Neural progenitor cell (in vitro differentiated cells): ENCODE measurements around the gene AUTS2.

Experiments
- CTCF ChIP-seq: fragments of 200-600 bp; sonication (generic); IDR thresholded peaks from 2 replicates; pipeline ENCODE4 v1.5.1; 2017; ENCODE audit warnings: antibody characterized with exemption, mild to moderate bottlenecking
- EZH2 ChIP-seq: fragments of 200-600 bp; sonication (generic); IDR thresholded peaks from 2 replicates; pipeline ENCODE4 v1.6.1; 2017; ENCODE audit warnings: antibody characterized with exemption, mild to moderate bottlenecking, moderate library complexity

DNA sequence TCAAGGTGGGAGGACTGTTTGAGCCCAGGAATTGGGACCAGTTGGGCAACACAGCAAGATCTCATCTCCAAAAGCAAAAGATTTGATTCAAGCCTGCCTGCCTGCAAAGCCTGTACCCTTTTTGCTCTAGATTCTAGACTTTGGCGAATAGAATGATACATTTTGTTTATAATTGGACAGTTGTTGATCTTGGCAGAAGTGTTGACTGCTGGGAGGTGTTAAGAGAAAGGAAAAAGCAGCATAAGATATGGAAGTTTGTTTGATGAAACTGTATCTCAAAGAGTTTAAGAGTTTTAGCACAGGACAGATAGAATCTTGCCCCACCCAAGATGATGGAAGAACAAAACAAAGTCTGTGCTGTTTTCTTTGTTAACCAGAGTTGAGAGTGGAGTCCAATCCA is 224.1 kb downstream of the AUTS2 start:
- TF ChIP-seq CTCF = no peak
- no peak for TF ChIP-seq EZH2
